Retinal pigment epithelial cell (primary cell): ENCODE data around the gene LINGO3.
A peak's percentile ranks its signal among the peaks of the same experiment; 100 is the strongest.

Experiments
- DNase-seq: peaks from one replicate; pipeline ENCODE4 v3.0.0-alpha.2; 2010; ENCODE audit warnings: low read depth
- H3K4me3 ChIP-seq: 2 replicates; pipeline ENCODE4 v1.5.1; 2011; ENCODE audit warnings: mild to moderate bottlenecking, low read length, control low read depth, moderate library complexity
- CTCF ChIP-seq: conservative IDR thresholded peaks from 2 replicates; pipeline ENCODE4 v1.5.1; 2011; ENCODE audit warnings: low read depth, low read length, control low read depth, inconsistent platforms

Gene LINGO3

GRCh38 chr19:2318923-2319322 lies 11.0 kb upstream of the LINGO3 start:
- TF ChIP-seq CTCF: no peak
- DNase-seq: no peak
- no peak overlapping the region for H3K4me3 ChIP-seq

GRCh38 chr19:2317756-2318155 lies 9.8 kb upstream of the LINGO3 start:
- TF ChIP-seq CTCF: no peak
- no peak for DNase-seq
- no peak overlapping the region for H3K4me3 ChIP-seq

GRCh38 chr19:2317300-2317699 lies 9.3 kb upstream of the LINGO3 start:
- no peak overlapping the region for H3K4me3 ChIP-seq
- no peak for DNase-seq
- no peak for TF ChIP-seq CTCF

- DNase-seq: no peak
- H3K4me3 ChIP-seq: no peak overlapping the region
These were observed 7.9 kb upstream of the LINGO3 start for GRCh38 chr19:2315818-2316353.

GRCh38 chr19:2315121-2315817 lies 7.3 kb upstream of the LINGO3 start:
- no peak overlapping the region for H3K4me3 ChIP-seq
- no peak for TF ChIP-seq CTCF
- no peak for DNase-seq

More at GRCh38 chr19:2315818-2316353, 7.9 kb upstream of the LINGO3 start:
- TF ChIP-seq CTCF: peak; percentile 63

GRCh38 chr19:2312820-2313501 lies 5.0 kb upstream of the LINGO3 start:
- no peak for DNase-seq
- no peak overlapping the region for H3K4me3 ChIP-seq
- no peak for TF ChIP-seq CTCF

GRCh38 chr19:2311093-2311492 lies 3.1 kb upstream of the LINGO3 start:
- H3K4me3 ChIP-seq: no peak overlapping the region
- DNase-seq: no peak
- TF ChIP-seq CTCF: no peak
